Dermis microvascular lymphatic vessel endothelial cell (primary cell): ENCODE results near the gene LURAP1L. TPM values are rescaled to one million over a fixed set of nuclear protein-coding genes. Genes with fewer than 3 reads are reported as not detected.
A peak's percentile ranks its signal among the peaks of the same experiment; 100 is the strongest.

Experiments
- DNase-seq, 2 donors: peaks; one replicate each; pipeline versions ENCODE4 v3.0.0 to v3.0.0-alpha.2; 2010; ENCODE audit warnings: low read depth in 2 of 2
- total RNA-seq: library from RNA; depleted of rRNA; stranded (reverse); fragments of >200 nt; gene quantifications from 2 replicates; pipeline ENCODE4 v1.2.1, GENCODE V29; 2014

Gene LURAP1L, protein sequence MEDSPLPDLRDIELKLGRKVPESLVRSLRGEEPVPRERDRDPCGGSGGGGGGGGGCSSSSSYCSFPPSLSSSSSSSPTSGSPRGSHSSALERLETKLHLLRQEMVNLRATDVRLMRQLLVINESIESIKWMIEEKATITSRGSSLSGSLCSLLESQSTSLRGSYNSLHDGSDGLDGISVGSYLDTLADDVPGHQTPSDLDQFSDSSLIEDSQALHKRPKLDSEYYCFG
- total RNA-seq, result 2.5 and 2.6 TPM in 2 replicates

GRCh38 chr9:12774861-12775678 is at the start of gene LURAP1L:
Gene LURAP1L, plus strand, starts transcription at chr9:12775020. Its CDS starts 696 bp downstream, at chr9:12775716.
- peak; percentile 34 to 72 for DNase-seq

DNA sequence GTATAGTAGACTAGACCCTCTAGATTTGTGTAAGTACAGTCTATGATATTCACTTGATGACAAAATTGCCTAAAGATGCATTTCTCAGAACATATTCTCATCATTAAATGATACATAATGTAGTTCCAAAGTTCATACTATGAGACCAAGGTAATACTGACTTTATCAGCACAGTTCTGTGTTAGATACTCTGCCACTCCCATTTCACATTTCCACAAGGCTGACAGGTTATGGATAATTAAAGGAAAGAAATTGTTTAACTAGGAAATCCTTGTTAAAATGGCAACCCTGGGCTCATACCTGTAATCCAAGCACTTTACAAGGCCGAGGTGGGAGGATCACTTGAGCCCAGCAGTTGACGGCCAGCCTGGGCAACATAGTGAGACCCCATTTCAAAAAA is 48.0 kb upstream of the LURAP1L start:
- no peak for DNase-seq

DNA sequence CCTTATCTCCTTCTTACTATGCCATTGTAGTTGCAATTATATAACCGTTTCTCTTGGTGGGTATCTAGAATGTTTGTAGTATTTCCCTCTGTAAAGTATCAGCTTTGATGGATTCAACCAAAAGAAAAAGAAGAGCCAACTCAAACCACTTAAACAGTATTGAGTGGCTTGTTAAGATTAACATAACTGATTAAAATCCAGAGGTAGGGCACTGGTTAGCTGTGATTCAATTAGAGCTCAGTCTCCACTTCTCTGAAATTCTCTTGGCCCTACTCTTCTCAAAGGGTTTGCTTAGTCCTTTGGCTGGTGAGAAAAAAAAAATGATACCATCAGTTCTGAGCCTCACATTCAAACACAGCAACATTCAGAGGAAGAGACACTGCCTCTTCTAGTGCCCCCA is 44.6 kb upstream of the LURAP1L start:
- no peak for DNase-seq

GRCh38 chr9:12730927-12731326 is 43.9 kb upstream of the LURAP1L start:
- no peak for DNase-seq

DNA sequence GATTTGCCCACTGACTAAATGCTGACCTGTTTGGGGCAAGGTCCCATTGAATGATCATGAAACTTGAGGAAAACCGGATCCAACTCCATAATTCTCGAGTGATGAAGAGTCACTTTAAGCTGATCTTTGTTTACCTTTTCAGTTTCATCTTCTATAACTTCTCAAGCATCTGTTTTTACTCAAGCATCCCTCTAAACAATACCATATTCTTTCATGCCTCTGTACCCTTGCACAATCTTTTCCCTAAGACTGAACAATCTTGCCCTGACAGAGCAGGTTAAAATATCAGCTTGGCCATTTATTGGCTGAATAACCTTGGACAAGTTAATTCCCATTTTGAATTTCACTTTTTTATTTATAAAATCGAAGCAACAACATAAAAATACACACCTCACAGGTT is 41.8 kb upstream of the LURAP1L start:
- DNase-seq, result no peak

DNA sequence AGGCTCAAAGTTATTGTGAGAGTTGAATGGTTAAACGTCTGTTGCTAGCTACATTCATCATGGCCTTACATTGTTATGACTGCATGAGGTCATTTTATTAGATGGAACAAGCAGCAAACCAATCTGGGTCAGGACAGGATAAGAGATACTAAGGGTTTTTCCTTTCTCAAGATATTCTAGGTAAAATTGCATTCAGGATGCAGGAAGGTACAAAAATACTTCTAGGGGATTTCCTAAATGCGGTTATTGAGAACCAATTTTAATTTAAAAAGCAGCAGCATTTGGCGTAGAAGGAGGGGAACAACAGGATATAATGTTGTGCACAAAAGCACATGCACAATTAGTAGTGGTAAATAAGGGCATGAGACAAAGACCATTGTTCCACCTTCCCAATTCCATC is 39.2 kb upstream of the LURAP1L start:
- peak in 1 of 2 donors; percentile 39 for DNase-seq

DNA sequence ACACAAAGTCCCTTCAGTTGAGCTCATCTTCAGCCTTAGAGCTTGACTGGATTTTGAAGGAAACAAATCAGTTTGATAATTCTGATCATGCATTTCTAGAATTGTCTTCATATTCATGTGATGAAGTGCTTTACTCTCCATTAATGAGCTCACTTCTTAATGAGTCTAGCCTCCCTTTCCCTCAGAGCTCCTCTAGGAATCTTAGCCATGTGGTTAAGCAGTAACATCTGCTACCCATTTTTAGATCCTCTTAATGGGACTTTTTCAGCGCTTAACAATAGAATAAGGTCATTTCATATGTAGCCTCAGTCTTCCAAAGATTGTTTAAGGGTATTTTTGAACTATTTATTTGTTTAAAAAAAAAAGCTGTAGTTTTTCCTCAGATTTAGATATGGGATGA is 36.9 kb upstream of the LURAP1L start:
- no peak for DNase-seq

- no peak for DNase-seq
These were observed 35.7 kb upstream of the LURAP1L start for GRCh38 chr9:12739014-12739652.

DNA sequence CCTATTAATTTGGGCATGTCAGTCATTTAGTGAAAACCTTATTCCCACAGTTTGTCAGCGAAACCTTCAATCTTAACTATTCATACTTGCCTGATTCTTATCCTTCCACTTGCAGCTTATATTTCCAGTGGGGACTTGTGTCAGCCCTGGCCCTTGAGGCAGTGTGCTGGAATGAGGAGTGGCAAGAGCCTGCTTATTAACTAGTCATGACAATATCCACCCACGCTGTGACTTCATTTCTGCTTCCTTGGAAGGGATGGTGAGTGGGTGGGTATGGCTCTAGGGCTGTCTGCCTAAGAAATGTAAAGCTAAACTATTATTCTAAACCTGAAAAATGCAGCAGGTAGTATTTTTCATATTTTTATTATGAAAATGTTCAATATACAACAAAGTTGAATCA is 34.0 kb upstream of the LURAP1L start:
- no peak for DNase-seq

GRCh38 chr9:12748016-12748415 is 26.8 kb upstream of the LURAP1L start:
- peak in 1 of 2 donors; percentile 49 for DNase-seq

GRCh38 chr9:12748954-12749353 is 25.9 kb upstream of the LURAP1L start:
- DNase-seq, result no peak

DNA sequence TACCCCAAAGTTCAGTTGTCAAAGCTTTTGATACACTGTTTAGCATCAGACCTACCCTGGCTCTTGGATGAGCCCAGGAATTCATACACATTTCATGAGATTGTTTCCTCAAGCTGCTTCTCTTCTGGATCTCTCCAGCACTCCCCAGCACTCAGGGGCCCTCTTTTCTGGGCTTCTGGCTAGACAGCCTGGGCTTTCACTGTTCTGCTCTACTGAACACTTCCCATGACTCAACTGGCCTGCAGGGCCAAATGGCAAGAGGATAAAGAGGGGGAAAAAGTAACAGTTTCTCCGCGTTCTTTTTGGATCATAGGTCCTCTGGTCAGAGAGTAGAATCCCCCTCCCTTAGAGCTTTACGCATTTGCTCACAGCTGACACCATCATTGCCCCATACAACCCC is 20.9 kb upstream of the LURAP1L start:
- no peak for DNase-seq

- DNase-seq, result no peak
These were observed 15.1 kb upstream of the LURAP1L start for GRCh38 chr9:12759761-12760160.

DNA sequence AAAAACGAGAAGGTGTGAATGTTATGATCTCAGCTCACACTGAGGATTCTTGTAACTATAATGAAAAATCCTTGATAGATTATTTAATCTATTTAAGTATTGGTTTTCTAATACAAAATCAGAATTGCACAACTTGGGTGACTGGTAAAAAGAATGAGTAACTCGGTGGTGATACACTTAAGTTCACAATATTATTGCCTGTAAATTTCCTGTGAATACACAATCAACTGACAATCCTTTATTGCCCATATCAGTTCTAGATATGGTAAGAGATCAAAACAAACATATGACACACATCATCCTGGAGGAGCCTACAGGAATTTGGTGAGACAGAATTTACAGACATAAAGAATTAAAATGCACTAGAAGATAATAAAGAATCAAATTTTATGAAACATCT is 14.1 kb upstream of the LURAP1L start:
- DNase-seq, result no peak

DNA sequence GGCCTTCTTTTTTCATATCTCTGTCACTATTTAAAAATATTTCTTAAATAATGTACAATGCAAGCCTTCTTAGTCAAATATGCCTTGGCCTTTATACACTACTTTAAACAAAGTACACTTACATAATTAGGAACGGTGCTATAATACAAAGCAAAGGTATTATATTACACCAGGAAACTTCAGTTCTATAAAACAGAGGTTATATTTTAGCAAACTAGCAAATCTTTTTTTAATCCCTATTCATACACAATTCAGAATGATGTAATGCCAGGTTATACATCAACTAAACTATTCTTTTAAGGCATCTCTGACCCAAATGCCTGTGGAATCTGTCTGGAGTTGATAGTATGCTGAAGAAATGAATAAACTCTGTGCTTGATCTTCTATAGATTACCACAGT is 10.7 kb upstream of the LURAP1L start:
- DNase-seq, result no peak

GRCh38 chr9:12765088-12765798 is 9.6 kb upstream of the LURAP1L start:
- DNase-seq, result no peak

DNA sequence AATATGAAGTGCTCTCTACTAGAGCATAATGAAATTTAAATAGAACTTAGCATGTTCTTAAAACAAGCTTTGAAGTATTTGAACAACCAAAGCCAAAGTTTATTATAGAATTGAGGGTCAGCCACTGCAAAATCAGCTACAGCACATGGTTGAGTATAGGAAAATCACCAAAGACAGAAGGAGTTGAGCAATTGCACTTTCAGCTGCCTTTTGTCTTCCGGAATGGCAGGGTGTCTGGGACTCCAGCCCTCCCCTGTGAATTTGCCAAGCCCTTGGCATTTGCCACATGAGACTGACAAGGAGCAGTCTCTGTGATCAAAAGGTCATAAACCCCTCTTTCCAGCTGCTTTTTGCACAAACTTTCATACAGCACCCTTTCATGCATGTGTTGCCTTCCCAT is 8.5 kb upstream of the LURAP1L start:
- no peak for DNase-seq

- no peak for DNase-seq
These were observed 4.6 kb upstream of the LURAP1L start for GRCh38 chr9:12770261-12770660.

- peak in 1 of 2 donors; percentile 43 for DNase-seq
These were observed 2.9 kb upstream of the LURAP1L start for GRCh38 chr9:12771891-12772290.

GRCh38 chr9:12773562-12773961 is 1.3 kb upstream of the LURAP1L start:
- DNase-seq, result no peak

GRCh38 chr9:12775679-12776512 is 1.1 kb downstream of the LURAP1L start:
- peak in 1 of 2 donors; percentile 85 for DNase-seq
